ENCODE data around the gene TTC27.
"Not testable (repeated sequence)": the region's sequence is repeated elsewhere in the genome, so short reads cannot be mapped to it uniquely, and the experiment has no call there.

The TTC27 gene

DNA sequence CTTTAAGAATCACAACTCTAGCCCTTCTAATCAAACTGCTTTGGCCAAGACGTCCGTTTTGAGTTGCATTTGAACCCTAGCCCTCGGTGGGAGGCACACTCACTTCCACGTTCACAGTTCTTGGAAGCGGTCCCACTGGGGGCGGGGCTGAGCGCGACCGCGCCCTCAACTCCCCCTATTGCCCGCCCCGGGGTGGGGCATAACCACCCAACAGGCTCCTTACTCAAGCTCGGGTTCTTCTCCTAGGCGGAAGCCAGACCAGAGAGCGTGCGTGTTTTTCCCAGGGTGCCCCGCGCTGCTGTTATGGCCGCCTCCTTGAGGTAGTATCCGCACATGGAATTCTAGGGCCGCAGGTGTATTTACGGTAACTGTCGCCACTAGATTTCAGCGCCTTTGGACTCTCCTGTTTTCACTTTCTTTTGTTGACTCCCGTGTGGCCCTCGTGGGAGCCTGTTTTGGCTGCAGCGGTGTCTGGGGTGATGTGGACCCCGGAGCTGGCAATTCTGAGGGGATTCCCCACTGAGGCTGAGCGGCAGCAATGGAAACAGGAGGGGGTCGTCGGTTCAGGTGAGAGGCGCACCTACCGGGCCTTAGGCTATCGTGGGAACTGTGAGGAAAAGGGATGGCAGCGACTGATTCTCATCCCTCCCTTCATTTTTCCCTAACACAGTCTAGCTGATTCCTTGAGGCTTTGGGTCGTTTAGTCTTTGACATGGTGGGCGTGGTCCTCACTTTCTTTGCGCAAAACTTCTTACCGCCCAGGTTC is at the start of gene TTC27:
Gene TTC27 (plus strand): TSS at position 237 of the 766 bp plus-strand sequence. CDS start 243 bp downstream, at position 480.
- DNase-seq: no peak

DNA sequence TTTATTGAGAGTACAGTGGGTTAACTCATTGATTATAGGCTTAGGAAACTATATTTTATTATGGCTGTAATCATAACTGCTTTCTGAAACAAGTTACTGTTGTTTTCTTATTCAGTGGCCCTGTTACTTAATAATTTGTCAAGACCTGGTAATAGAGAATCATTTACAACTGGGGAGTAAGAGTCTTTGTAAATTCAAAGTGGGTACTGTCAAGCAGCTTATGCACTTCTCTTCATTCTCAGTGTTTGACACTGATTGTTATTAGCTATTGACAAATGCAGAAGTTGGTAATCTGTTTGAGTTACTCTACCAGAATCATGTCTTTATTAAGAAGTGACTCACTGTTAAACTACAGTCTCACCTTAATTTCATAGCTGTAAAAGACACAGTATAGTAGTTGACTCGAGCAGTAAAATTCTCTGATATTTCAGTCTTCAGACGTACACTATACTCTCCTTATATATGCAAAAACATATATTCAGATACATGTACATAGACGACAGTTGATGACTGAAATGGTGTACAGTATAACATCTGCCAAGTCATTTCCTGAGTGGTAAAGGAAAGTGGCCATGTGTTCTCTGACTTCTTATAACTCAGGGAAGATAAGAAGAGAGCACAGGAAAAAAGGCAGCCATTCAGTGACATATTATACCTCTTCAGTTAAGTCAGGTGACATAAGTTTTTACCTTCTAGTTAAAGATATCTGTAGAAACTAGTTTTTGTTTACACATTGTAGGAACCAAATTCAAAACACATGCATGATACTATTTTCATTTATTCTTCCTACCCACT is 36.0 kb upstream of the TTC27 start:
- DNase-seq: no peak

- no peak for DNase-seq
Observed at GRCh38 chr2:32594573-32594972, 33.3 kb upstream of the TTC27 start.

DNA sequence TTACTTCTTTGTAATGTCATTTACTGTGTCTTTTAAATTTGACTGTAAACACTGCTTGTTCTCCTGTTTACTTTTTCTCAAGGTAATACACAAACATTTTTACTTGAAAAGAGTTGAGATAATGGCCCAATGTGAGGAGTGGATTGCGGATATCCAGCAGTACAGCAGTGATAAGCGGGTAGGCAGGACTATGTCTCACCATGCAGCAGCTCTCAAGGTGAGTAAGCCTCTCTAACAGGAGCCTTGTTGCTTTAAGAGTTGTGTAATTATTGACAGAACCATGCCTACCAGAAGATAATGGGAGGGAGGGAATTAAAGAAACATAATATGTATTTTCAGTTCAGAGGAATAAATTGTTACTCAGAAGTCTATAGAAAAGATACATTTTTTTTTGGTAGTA is 16.5 kb upstream of the TTC27 start:
- DNase-seq: no peak

DNA sequence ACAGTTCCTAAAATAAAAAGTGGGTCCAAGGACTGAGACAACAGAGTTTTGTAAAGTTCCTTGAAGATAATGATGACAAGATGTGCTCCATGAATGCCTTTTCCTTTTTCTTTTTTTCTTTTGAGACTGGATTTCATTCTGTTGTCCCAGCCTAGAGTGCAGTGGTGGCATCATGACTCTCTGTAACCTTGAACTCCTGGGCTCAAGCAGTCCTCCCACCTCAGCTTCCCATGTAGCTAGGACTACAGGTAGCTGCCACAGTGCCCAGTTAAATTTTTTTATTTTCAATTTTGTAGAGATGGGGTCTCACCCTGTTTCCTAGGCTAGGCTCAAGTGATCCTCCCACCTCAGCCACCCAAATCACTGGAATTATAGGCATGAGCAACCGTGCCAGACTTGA is 16.1 kb upstream of the TTC27 start:
- no peak for DNase-seq

DNA sequence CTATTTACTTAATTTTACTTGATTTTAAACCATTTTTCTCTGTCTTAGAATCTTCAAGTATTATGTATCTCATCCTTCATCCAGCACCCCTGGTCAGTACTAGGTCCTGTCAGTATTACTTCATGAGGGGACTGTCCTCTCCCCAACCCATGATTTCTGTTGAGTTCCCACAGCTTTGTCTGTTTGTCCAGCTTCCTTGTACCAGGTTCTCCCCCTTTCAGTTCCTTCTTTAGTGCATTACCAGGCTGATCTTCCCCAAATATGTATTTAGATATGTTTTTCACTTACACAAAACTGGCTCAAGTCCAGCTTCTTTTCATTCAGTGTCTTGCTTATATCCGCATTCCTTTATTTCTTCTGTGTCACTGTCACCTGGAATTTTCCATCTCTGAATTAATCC is 13.8 kb upstream of the TTC27 start:
- DNase-seq: no peak

DNA sequence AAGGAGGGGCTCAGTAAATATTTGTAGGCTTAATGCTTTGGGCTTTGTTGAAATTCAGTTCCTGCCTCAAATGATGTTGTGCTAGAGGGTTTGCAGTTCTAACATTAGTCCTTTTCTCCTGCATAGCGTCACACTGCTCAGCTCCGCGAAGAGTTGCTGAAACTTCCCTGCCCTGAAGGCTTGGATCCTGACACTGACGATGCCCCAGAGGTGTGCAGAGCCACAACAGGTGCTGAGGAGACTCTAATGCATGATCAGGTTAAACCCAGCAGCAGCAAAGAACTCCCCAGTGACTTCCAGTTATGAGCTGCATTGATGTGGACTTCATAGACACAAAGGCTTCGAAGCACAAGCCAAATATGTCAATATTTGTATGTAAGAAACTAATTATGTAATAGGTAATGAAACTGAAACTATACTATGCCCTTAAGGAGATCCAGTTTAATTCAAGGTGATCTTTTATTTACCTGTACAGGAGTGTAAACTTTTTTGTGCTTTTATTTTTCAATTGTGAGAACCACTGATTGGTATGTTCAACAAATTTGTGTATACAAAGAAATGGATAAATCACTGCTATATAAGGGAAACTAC is 10.2 kb upstream of the TTC27 start:
- no peak for DNase-seq

DNA sequence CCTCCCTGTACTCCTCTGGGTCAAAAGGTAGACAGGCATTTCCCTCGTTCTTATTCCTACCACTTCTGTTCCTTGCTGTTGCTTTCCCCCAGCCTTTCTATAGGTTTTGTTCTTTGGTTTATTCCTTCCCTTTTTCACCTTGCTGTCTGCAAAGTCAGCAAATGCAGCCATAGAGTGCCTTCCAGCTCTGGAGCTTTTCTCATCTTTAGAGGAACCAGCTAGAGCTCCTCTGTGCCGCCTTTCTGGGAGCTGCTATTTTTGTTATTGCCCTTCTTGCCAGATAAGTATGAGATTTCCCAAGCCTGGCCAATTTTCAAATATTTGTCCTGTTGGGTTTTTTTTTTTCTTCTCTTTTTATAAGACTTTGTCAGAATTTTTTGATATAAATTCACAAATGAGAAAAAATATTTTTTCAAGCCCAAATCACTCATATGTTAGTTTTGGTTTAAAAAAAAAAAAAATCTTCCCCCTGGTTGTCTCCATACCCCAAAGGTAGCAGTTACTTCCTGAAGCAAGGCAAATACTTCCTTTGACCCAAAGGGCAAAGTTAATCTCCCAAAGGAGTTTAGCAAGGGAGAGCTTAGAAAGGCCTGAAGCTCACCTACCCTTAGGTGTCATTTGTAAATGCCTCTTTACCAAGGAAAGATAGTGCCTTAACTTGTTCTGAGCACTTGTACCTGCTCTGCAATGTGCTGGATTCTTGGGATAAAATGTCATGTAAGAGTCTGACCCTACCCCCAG is 5.1 kb upstream of the TTC27 start:
- no peak for DNase-seq

- no peak for DNase-seq
Observed at GRCh38 chr2:32623311-32623706, 4.5 kb upstream of the TTC27 start.

- DNase-seq: no peak
Observed at GRCh38 chr2:32624812-32625211, 3.0 kb upstream of the TTC27 start.

DNA sequence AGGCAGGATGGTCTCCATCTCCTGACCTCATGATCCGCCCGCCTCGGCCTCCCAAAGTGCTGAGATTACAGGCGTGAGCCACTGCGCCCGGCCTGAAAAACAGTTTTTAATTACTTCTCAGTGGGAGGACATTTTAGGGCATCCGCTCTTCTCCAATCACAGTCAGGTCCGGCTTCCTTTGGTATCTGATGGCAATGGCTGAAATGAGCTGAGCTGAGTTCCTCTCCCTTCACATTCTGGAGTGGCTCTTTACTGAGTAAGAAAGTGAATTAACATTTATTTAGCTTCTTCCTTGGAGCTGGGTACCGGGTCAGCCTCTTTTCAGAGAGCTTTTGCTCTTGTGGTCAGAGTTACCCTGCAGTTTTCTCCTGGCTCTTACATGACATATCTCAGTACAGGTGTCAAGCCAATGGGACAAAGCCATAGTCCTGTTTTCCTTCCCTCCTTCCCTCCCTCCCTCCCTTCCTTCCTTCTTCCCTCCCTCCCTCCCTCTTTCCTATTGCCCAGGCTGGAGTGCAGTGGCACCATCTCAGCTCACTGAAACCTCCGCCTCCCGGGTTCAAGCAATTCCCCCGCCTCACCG is 1.1 kb upstream of the TTC27 start:
- DNase-seq: no peak

DNA sequence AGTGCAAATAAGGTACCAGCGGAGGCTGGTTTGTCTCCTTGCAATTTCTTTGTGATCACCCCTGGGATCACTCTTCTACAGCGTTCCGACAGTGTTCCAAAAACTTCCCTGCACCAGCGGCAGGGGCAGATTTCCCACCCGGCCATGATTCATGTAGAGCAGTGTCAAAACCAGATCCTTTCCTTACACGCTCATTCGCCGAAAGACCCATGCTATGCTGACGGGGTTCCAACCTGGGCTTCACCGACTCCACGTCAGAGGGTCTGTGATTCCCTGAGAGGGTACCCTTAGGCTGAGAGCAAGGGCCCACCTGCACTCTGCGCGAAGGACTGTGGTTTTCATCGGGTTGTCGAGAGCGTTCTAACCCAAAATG is 423 bp upstream of the TTC27 start:
- no peak for DNase-seq

GRCh38 chr2:32632089-32632488 is 4.2 kb downstream of the TTC27 start:
- DNase-seq: no peak

GRCh38 chr2:32633040-32633439 is 5.2 kb downstream of the TTC27 start:
- DNase-seq: no peak

DNA sequence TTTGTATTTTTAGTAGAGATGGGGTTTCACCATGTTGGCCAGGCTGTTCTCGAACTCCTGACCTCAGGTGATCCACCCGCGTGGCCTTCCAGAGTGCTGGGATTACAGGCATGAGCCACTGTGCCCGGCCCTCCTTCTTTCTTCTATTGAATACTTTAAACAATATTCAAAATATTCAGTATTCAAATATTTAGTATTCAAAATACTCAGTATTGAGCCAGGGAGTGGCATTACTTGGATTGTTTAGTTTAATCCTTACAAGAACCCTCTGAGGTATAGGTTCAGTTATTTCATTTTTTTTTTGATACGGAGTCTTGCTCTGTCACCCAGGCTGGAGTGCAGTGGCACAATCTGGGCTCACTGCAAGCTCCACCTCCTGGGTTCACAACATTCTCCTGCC is 10.7 kb downstream of the TTC27 start:
- DNase-seq: not testable (repeated sequence)

DNA sequence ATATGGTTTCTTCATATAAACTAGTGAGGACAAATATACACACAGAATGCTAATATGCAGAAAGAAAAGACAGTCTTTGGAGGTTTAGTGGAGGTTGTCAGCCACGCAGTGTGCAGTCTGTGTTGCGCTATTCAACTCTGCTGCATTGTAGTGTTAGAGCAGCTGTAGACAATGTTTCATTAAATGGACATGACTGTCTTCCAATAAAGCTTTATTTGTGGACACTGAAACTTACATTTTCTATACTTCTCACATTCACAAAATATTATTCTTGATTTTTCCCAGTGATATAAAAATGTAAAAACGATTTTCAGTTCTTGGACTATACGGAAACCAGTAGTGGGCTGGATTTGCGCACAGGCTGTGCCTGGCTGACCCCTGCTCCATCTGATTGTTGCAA is 13.3 kb downstream of the TTC27 start:
- DNase-seq: no peak

DNA sequence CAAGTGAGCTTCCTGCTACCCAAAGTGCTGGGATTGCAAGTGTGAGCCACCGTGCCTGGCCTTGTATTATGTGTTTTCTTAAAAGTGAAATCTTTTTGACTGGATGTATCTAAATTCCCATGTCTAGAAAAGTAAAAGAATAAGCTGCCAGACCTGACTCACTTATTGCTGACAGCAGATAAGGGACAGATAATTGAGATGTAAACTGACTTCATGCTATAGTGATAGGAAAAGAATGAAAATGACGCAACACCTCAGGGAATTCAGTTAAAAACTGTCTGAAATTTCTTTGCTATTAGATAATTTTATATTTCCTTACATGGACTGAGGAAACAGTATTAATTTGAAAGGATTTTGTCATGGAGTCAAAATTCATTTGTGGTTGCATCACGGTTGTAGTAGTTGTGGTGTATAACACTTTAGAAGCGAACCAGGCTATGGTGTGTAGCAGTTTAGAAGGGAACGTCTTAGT is 19.4 kb downstream of the TTC27 start:
- DNase-seq: no peak

GRCh38 chr2:32652555-32653209 is 24.8 kb downstream of the TTC27 start:
- DNase-seq: no peak

DNA sequence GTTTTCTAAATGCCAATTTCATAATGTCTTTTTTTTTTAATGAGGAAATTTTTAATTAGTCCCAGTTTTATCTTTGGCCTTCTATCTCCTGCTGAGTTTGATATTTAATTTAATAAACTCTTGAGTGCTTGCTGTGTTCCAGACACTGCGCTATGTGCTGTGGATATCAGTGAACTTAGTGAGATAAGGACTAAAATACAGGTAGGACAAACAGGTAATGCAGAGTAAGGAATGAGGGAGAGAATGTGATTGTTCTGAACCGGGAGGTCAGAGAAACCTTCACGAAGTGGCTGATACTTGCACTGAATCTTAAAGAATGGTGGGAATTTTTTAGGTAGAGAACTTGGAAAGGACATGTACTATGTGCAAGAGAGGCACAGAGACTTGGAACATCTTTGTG is 28.2 kb downstream of the TTC27 start:
- no peak for DNase-seq

DNA sequence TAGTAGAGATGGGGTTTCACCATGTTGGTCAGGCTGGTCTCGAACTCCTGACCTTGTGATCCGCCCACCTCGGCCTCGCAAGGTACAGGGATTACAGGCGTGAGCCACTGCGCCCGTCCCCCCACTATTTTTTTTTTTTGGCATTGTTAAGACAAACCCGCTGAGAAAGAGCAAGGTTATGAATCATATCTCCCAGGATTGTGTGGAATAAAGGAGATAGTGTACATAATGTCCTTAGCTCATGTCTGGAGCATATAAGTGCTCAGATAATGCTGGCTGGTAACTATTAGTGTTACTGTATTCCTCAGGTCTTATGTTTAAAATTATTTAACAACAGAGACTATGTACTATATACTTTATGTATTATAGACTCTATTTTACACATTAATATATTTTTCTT is 36.0 kb downstream of the TTC27 start:
- DNase-seq: no peak

GRCh38 chr2:32666704-32667103 is 38.9 kb downstream of the TTC27 start:
- no peak for DNase-seq

DNA sequence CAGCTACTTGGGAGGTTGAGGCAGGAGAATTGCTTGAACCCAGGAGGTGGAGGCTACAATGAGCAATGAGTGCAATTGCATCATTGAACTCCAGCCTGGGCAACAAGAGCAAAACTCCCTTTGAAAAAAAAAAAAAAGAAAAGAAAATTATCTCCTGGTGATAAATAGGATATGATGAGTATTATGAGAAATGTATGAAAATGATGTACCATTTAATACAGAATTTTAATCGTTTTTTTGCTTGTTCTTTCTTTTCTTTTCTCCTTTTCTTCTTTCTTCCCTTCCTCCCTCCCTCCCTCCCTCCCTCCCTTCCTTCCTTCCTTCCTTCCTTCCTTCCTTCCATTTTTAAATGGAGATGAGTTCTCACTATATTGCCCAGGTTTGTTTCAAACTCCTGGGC is 40.4 kb downstream of the TTC27 start:
- DNase-seq: no peak

Data from cortex of kidney (tissue), 1 donor.